HCT116 (cell line): ENCODE results near the gene ADARB2. TPM values are rescaled to one million over a fixed set of nuclear protein-coding genes. Genes with fewer than 3 reads are reported as not detected.

Experiments used
- ATAC-seq: fragments of 200-7000 bp; cut with Tn5 transposase; 2 replicates; pipeline ENCODE4 v1.9.1; 2020; ENCODE audit warnings: mild to moderate bottlenecking, moderate library complexity
- BruUV-seq: library from RNA; stranded (reverse); fragments of 400-500 nt; replicated peaks from 2 replicates; lab custom pipeline; 2021; lab: Mats Ljungman, UMichigan
- CTCF ChIA-PET: fragments of 300-600 bp; sonication (Branson Sonifier 250); formaldehyde crosslinking; loops from one replicate; lab custom pipeline; 2021; ENCODE audit warnings: antibody characterized with exemption; lab: Charles Lee
- POLR2A ChIA-PET: fragments of 300-600, 350-600 bp; sonication (Branson Sonifier 250); formaldehyde crosslinking; loops from one replicate; lab custom pipeline; 2021; ENCODE audit warnings: antibody characterized with exemption; lab: Charles Lee
- RAD21 ChIA-PET, 2 experiments: fragments of 300-600 bp; sonication (Branson Sonifier 250); formaldehyde crosslinking; loops; one replicate each; lab custom pipeline; 2023; ENCODE audit warnings: low total read pairs in 2 of 2; ENCODE audit not compliant: uncharacterized antibody in 2 of 2, unreplicated experiment in 2 of 2, low non-redundant PET in 1 of 2; lab: Charles Lee
- DNase-seq: peaks from one replicate; pipeline ENCODE4 v3.0.0-alpha.2; 2010; ENCODE audit warnings: low read depth, low spot score
- H2AFZ ChIP-seq: fragments of 200-600 bp; shearing (Covaris generic), sonication (generic); 2 replicates; pipeline ENCODE4 v1.6.1; 2017; ENCODE audit warnings: low read depth, mixed run types, mixed read lengths, antibody characterized with exemption, low read length; ENCODE audit not compliant: poor library complexity, severe bottlenecking
- H3K27ac ChIP-seq: 2 replicates; pipeline ENCODE4 v1.5.1; 2012; ENCODE audit warnings: low read depth, low read length
- H3K27me3 ChIP-seq: fragments of 200-600 bp; sonication (generic); 2 replicates; pipeline ENCODE4 v1.6.1; 2016; ENCODE audit warnings: mixed run types, low read length, mixed read lengths; ENCODE audit not compliant: insufficient read depth
- H3K36me3 ChIP-seq, 2 experiments: fragments of 200-500 bp in 1 of 2; fragments of 200-600 bp in 1 of 2; sonication (Bioruptor generic) in 1 of 2; sonication (generic) in 1 of 2; 2 replicates each; pipeline versions ENCODE4 v1.5.1 to v1.6.1; 2014 to 2016; ENCODE audit warnings: low read length in 2 of 2, inconsistent platforms in 1 of 2, mixed read lengths in 1 of 2, mixed run types in 1 of 2; ENCODE audit not compliant: insufficient read depth in 2 of 2, control insufficient read depth in 1 of 2
- H3K4me1 ChIP-seq, 2 experiments: fragments of 200-600 bp in 1 of 2; sonication (generic) in 1 of 2; 2 replicates each; pipeline versions ENCODE4 v1.5.1 to v1.6.1; 2012 to 2017; ENCODE audit warnings: low read length in 2 of 2, inconsistent platforms in 1 of 2, mild to moderate bottlenecking in 1 of 2, mixed read lengths in 1 of 2, mixed run types in 1 of 2, moderate library complexity in 1 of 2; ENCODE audit not compliant: insufficient read depth in 2 of 2, control insufficient read depth in 1 of 2
- H3K4me2 ChIP-seq: fragments of 200-600 bp; sonication (generic); 2 replicates; pipeline ENCODE4 v1.6.1; 2017; ENCODE audit warnings: mixed run types, low read length, mixed read lengths
- H3K4me3 ChIP-seq, 2 experiments: fragments of 200-600 bp in 1 of 2; sonication (generic) in 1 of 2; replicated peaks in 1 of 2; 2 replicates each; pipeline ENCODE4 v1.5.1; 2011 to 2016; ENCODE audit warnings: low read length in 2 of 2, control low read depth in 1 of 2, low read depth in 1 of 2, mild to moderate bottlenecking in 1 of 2, mixed read lengths in 1 of 2, mixed run types in 1 of 2
- H3K79me2 ChIP-seq: fragments of 200-600 bp; sonication (generic); 2 replicates; pipeline ENCODE4 v1.6.1; 2017; ENCODE audit warnings: mild to moderate bottlenecking, mixed run types, low read length, moderate library complexity, mixed read lengths; ENCODE audit not compliant: insufficient read depth
- H3K9ac ChIP-seq: fragments of 200-600 bp; sonication (generic); 2 replicates; pipeline ENCODE4 v1.6.1; 2016; ENCODE audit warnings: low read length, mixed read lengths
- H3K9me2 ChIP-seq: fragments of 200-600 bp; sonication (generic), shearing (Covaris generic); 2 replicates; pipeline ENCODE4 v1.6.1; 2017; ENCODE audit warnings: mixed run types, mild to moderate bottlenecking, moderate library complexity; ENCODE audit not compliant: insufficient read depth
- H3K9me3 ChIP-seq, 2 experiments: fragments of 200-500 bp in 1 of 2; fragments of 200-600 bp in 1 of 2; sonication (Bioruptor generic) in 1 of 2; sonication (generic) in 1 of 2; 2 replicates each; pipeline ENCODE4 v1.6.1; 2014 to 2017; ENCODE audit warnings: low read length in 2 of 2, mixed read lengths in 2 of 2, inconsistent platforms in 1 of 2, low read depth in 1 of 2, mild to moderate bottlenecking in 1 of 2, mixed run types in 1 of 2, moderate library complexity in 1 of 2; ENCODE audit not compliant: control insufficient read depth in 1 of 2, insufficient read depth in 1 of 2
- H4K20me1 ChIP-seq: fragments of 200-600 bp; sonication (generic), shearing (Covaris generic); 2 replicates; pipeline ENCODE4 v1.6.1; 2017; ENCODE audit warnings: mixed run types, mild to moderate bottlenecking, moderate library complexity; ENCODE audit not compliant: insufficient read depth
- ATF3 ChIP-seq: IDR thresholded peaks from 2 replicates; pipeline ENCODE4 v1.6.1; 2012
- CBX3 ChIP-seq: IDR thresholded peaks from 2 replicates; pipeline ENCODE4 v1.6.1; 2012; ENCODE audit warnings: low read depth
- CEBPB ChIP-seq: IDR thresholded peaks from 2 replicates; pipeline ENCODE4 v1.6.1; 2012; ENCODE audit warnings: low read depth
- ELF1 ChIP-seq: IDR thresholded peaks from 2 replicates; pipeline ENCODE4 v1.6.1; 2012; ENCODE audit warnings: low read depth, borderline replicate concordance
- EZH2 ChIP-seq: fragments of 200-600 bp; sonication (generic); IDR thresholded peaks from 2 replicates; pipeline ENCODE4 v1.6.1; 2017; ENCODE audit warnings: antibody characterized with exemption, mixed run types
- FOSL1 ChIP-seq: IDR thresholded peaks from 2 replicates; pipeline ENCODE4 v1.6.1; 2012; ENCODE audit warnings: low read depth
- JUND ChIP-seq: IDR thresholded peaks from 2 replicates; pipeline ENCODE4 v1.6.1; 2012
- MAX ChIP-seq: IDR thresholded peaks from 2 replicates; pipeline ENCODE4 v1.6.1; 2012
- POLR2A ChIP-seq: IDR thresholded peaks from 2 replicates; pipeline ENCODE4 v1.7.0; 2011; ENCODE audit warnings: borderline replicate concordance; ENCODE audit not compliant: insufficient read depth, insufficient read length; ENCODE audit errors: extremely low read depth
- POLR2AphosphoS5 ChIP-seq: IDR thresholded peaks from 2 replicates; pipeline ENCODE4 v1.6.1; 2011; ENCODE audit warnings: mild to moderate bottlenecking, low read depth, low read length, moderate library complexity
- RAD21 ChIP-seq: IDR thresholded peaks from 2 replicates; pipeline ENCODE4 v1.6.1; 2012; ENCODE audit warnings: low read depth, mild to moderate bottlenecking
- SRF ChIP-seq: IDR thresholded peaks from 2 replicates; pipeline ENCODE4 v1.6.1; 2012; ENCODE audit warnings: low read depth
- ZFX ChIP-seq: fragments of 450-650 bp; IDR thresholded peaks from 2 replicates; pipeline ENCODE4 v1.6.1; 2017
- ZNF274 ChIP-seq: fragments of 200-500 bp; sonication (Bioruptor generic); IDR thresholded peaks from 2 replicates; pipeline ENCODE4 v1.6.1; 2014; ENCODE audit warnings: mild to moderate bottlenecking, low read depth, low read length, inconsistent platforms
- intact Hi-C: fragments of 100-400 bp; cut with micrococcal nuclease; formaldehyde crosslinking; loops from 2 replicates; pipeline ENCODE4 v1.10.0; 2022
- total RNA-seq: library from RNA; stranded (reverse); gene quantifications from one replicate; pipeline ENCODE4 v1.2.1, GENCODE V29; 2021; ENCODE audit not compliant: unreplicated experiment
- TF ChIP-seq, protein P1 (sequence below): IDR thresholded peaks from 2 replicates; pipeline ENCODE4 v1.6.1; 2011; ENCODE audit warnings: mild to moderate bottlenecking, low read length, moderate library complexity; ENCODE audit not compliant: insufficient replicate concordance; ENCODE audit errors: extremely low read depth
- TF ChIP-seq, protein P2 (sequence below): IDR thresholded peaks from 2 replicates; pipeline ENCODE4 v1.6.1; 2012; ENCODE audit warnings: low read depth

ADARB2 gene
- total RNA-seq, 1 experiment from 2014 or later = not detected

DNA sequence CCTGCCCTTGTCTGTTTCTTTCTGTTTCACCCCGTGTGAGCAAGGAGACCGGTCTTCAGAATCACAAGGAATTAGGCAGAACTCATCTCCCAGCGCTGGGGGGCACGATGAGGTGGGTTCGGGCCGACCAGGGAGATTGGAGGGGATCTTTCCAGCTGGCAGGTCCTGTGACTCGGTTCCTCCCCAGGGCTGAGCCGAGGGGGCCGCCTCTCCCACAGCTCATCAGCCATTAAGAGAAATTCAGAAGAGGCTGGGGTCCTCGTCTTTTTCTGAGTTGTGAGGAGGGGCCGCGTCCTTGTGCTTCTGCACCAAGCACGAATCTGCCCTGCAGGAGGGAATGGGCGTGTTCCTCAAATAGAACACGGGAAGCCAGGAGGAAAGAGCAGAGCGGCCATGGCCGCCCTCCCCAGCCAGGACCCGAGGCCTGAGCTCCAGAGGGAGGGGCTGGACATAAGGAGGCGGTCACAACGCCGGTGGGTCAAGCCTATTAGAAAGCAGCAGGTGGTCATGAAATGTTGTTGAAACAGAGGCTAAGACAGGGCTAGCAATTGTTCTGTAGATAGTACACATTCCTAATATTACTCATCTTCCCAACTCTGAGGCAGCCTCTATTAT lies 125.3 kb downstream of the ADARB2 start:
- no peak for ATAC-seq
- CTCF ChIA-PET = no interaction called here
- POLR2A ChIA-PET = no interaction called here

More for the DNA sequence above, 125.3 kb downstream of the ADARB2 start:
- Histone ChIP-seq H3K9me2 (no peaks in the 10 kb centered on the region), H3K4me3 (no peak overlapping the region), H3K36me3 (no peaks in the 10 kb centered on the region), H3K9me3 (no peaks in the 10 kb centered on the region), H3K4me2 (no peak overlapping the region), H3K27ac (no peak overlapping the region), H4K20me1 (no peaks in the 10 kb centered on the region), H3K27me3 (peaks cover 27% of the 10 kb centered on the region; the same call in 1 of the 2 replicates), H3K4me1 (no peaks in the 10 kb centered on the region), H2AFZ (no peak overlapping the region), H3K9ac (no peak overlapping the region), H3K79me2 (no peaks in the 10 kb centered on the region)
- no peak for TF ChIP-seq POLR2A
- TF ChIP-seq, protein P1, sequence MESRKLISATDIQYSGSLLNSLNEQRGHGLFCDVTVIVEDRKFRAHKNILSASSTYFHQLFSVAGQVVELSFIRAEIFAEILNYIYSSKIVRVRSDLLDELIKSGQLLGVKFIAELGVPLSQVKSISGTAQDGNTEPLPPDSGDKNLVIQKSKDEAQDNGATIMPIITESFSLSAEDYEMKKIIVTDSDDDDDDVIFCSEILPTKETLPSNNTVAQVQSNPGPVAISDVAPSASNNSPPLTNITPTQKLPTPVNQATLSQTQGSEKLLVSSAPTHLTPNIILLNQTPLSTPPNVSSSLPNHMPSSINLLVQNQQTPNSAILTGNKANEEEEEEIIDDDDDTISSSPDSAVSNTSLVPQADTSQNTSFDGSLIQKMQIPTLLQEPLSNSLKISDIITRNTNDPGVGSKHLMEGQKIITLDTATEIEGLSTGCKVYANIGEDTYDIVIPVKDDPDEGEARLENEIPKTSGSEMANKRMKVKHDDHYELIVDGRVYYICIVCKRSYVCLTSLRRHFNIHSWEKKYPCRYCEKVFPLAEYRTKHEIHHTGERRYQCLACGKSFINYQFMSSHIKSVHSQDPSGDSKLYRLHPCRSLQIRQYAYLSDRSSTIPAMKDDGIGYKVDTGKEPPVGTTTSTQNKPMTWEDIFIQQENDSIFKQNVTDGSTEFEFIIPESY = no peak
- no peak for TF ChIP-seq ELF1
- TF ChIP-seq MAX = no peak
- no peak for TF ChIP-seq RAD21
- TF ChIP-seq EZH2 = no peak
- no peak for TF ChIP-seq SRF
- no peak for TF ChIP-seq CBX3
- TF ChIP-seq ZNF274 = no peak
- no peak for TF ChIP-seq CEBPB
- no peak for TF ChIP-seq POLR2AphosphoS5
- no peak for TF ChIP-seq ZFX
- no peak for TF ChIP-seq ATF3
- TF ChIP-seq, protein P2, sequence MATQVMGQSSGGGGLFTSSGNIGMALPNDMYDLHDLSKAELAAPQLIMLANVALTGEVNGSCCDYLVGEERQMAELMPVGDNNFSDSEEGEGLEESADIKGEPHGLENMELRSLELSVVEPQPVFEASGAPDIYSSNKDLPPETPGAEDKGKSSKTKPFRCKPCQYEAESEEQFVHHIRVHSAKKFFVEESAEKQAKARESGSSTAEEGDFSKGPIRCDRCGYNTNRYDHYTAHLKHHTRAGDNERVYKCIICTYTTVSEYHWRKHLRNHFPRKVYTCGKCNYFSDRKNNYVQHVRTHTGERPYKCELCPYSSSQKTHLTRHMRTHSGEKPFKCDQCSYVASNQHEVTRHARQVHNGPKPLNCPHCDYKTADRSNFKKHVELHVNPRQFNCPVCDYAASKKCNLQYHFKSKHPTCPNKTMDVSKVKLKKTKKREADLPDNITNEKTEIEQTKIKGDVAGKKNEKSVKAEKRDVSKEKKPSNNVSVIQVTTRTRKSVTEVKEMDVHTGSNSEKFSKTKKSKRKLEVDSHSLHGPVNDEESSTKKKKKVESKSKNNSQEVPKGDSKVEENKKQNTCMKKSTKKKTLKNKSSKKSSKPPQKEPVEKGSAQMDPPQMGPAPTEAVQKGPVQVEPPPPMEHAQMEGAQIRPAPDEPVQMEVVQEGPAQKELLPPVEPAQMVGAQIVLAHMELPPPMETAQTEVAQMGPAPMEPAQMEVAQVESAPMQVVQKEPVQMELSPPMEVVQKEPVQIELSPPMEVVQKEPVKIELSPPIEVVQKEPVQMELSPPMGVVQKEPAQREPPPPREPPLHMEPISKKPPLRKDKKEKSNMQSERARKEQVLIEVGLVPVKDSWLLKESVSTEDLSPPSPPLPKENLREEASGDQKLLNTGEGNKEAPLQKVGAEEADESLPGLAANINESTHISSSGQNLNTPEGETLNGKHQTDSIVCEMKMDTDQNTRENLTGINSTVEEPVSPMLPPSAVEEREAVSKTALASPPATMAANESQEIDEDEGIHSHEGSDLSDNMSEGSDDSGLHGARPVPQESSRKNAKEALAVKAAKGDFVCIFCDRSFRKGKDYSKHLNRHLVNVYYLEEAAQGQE = no peak
- TF ChIP-seq FOSL1 = no peak
- TF ChIP-seq JUND = no peak
- no peak for DNase-seq
- intact Hi-C loops = no loop called here
- RAD21 ChIA-PET = no interaction called here
- no TSS peak for BruUV-seq
